ENCODE measurements around the gene MKS1. TPM values are rescaled to one million over a fixed set of nuclear protein-coding genes. Genes with fewer than 3 reads are reported as not detected.

The MKS1 gene
- total and polyA plus RNA-seq, 5 donors from 2014 or later = 6.2 to 13.4 (median 10.9) TPM

DNA sequence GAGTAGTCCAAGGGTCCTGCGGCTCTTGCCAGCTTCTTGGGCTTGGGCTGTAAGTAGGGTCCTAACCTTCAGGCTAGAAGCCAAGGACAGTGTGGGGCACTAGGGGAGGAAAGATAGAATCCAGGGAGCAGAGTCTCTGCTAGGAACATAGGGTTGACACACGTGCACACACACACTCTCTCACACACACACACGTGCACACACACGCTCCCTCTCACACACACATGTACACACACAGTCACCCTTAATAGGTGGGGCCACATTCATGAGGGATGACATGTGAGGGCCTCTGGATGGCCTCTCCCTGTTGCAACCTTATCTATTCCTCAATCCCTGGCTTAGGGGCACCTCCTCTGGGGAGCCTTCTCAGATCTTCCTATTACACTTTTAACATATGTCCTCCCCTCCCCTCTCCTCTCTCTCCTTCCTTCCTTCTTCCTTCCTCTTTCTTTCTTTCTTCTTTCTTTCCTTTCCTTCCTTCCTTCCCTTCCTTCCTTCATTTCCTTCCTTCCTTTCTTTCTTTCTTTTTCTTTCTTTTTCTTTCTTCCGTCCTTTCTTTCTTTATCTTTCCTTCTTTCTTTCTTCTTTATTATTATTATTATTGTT is 23.4 kb downstream of the MKS1 start:
- H3K4me1 Mint-ChIP-seq = peaks cover 0 to 5% (median 2%) of the 10 kb centered on the region in 4 donors
- no peaks in the 10 kb centered on the region for H3K4me1 ChIP-seq (ENCODE audit: control insufficient read depth, insufficient read depth, low read length, poor library complexity, severe bottlenecking)
- no peaks in the 10 kb centered on the region for H3K36me3 ChIP-seq (ENCODE audit: control insufficient read depth, insufficient read depth, low read length)
- H3K27me3 Mint-ChIP-seq = peaks cover 10% of the 10 kb centered on the region
- H3K27ac ChIP-seq (ENCODE audit: insufficient read depth, low read length, poor library complexity, severe bottlenecking) = no peak overlapping the region
- no peak for ATAC-seq (ENCODE audit: low read depth in 2 of 2)
- H3K9me3 ChIP-seq (ENCODE audit: control insufficient read depth in 2 of 2, low read length in 2 of 2) = no peaks in the 10 kb centered on the region
- DNase-seq = no peak
- H3K27me3 ChIP-seq (ENCODE audit: control insufficient read depth, insufficient read depth, low read length) = no peaks in the 10 kb centered on the region
- no peaks in the 10 kb centered on the region for H3K9me3 Mint-ChIP-seq
- no peak overlapping the region for H3K4me3 Mint-ChIP-seq
- no peak overlapping the region for H3K4me3 ChIP-seq (ENCODE audit: low read depth, low read length)
- H3K27ac Mint-ChIP-seq = no peak overlapping the region
- H3K36me3 Mint-ChIP-seq = no peaks in the 10 kb centered on the region

- Mint-ChIP-seq H3K9me3 (no peaks in the 10 kb centered on the region), H3K27ac (no peak overlapping the region), H3K4me1 (peaks cover 0 to 5% (median 2%) of the 10 kb centered on the region in 4 donors), H3K27me3 (peaks cover 10% of the 10 kb centered on the region), H3K4me3 (no peak overlapping the region), H3K36me3 (no peaks in the 10 kb centered on the region)
- no peaks in the 10 kb centered on the region for H3K27me3 ChIP-seq (ENCODE audit: control insufficient read depth, insufficient read depth, low read length)
- ATAC-seq (ENCODE audit: low read depth in 2 of 2) = no peak
- H3K4me3 ChIP-seq (ENCODE audit: low read depth, low read length) = no peak overlapping the region
- H3K9me3 ChIP-seq (ENCODE audit: control insufficient read depth in 2 of 2, low read length in 2 of 2) = no peaks in the 10 kb centered on the region
- DNase-seq = no peak
- no peaks in the 10 kb centered on the region for H3K36me3 ChIP-seq (ENCODE audit: control insufficient read depth, insufficient read depth, low read length)
- H3K4me1 ChIP-seq (ENCODE audit: control insufficient read depth, insufficient read depth, low read length, poor library complexity, severe bottlenecking) = no peaks in the 10 kb centered on the region
- no peak overlapping the region for H3K27ac ChIP-seq (ENCODE audit: insufficient read depth, low read length, poor library complexity, severe bottlenecking)
Observed at GRCh38 chr17:58193641-58194255, 25.3 kb downstream of the MKS1 start.

DNA sequence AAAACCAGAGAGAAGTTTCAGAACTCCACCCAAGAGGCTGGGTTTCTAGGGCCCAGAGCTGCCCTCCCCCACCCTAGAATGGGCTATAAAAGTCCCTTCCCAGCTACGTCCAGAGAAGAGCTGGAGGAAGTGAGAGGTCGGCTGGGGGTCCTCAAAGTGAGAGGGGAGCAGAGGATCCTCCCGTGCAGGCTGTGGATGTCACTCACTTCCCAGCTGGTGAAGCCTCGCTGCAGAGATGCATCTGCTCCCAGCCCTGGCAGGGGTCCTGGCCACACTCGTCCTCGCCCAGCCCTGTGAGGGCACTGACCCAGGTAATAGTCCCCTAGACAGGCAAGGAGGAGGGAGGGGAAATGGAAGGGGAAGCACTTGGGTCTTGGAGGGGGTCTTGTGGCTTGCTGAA is 26.4 kb downstream of the MKS1 start, which contains the start of gene EPX:
Gene EPX (plus strand): TSS at position 115 of the 400 bp plus-strand sequence. CDS start 121 bp downstream, at position 236.
- Mint-ChIP-seq H3K9me3 (no peaks in the 10 kb centered on the region), H3K4me3 (no peak within 1 kb of the TSS), H3K27ac (no peak within 1 kb of the TSS)

DNA sequence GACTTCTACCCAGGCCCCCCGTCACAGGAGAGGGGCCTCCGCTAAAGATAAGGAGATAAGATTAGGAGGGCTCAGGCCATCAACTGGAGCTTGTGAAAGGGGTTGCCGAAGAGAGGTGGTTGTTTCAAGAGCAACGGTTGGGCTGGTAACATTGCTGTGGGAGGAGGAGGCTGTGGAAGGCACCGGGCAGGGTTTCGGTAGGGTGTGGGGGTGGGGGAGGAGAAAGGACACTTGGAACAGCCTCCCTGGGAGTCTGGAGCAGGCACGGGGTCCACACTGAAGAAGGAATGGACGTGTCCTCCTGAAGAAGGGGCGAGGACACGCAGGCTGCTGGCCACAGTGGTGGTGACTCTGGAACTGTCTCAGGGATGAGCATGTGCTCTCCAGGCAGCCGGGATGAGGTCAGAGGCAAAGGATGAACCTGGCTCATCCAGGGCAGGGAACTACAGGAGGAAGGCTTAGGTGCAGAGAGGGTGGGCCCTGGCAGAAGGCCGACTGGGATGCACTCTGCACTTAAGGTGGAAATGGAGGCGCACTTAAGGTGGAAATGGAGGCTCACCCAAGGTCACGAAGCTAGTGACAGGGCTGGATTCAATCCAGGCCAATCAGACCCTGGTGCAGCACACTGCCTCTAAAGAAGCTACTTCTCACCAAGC is 27.7 kb downstream of the MKS1 start:
- no peak overlapping the region for H3K27ac Mint-ChIP-seq
- no peaks in the 10 kb centered on the region for H3K9me3 Mint-ChIP-seq
- ATAC-seq (ENCODE audit: low read depth in 2 of 2) (no peak), DNase-seq (no peak)
- H3K4me1 ChIP-seq (ENCODE audit: control insufficient read depth, insufficient read depth, low read length, poor library complexity, severe bottlenecking) = no peaks in the 10 kb centered on the region
- H3K36me3 Mint-ChIP-seq = no peaks in the 10 kb centered on the region
- no peaks in the 10 kb centered on the region for H3K36me3 ChIP-seq (ENCODE audit: control insufficient read depth, insufficient read depth, low read length)
- H3K9me3 ChIP-seq (ENCODE audit: control insufficient read depth in 2 of 2, low read length in 2 of 2) = no peaks in the 10 kb centered on the region
- H3K4me3 Mint-ChIP-seq = no peak overlapping the region
- no peaks in the 10 kb centered on the region for H3K27me3 ChIP-seq (ENCODE audit: control insufficient read depth, insufficient read depth, low read length)
- peaks cover 0 to 5% (median 2%) of the 10 kb centered on the region in 4 donors for H3K4me1 Mint-ChIP-seq
- no peak overlapping the region for H3K4me3 ChIP-seq (ENCODE audit: low read depth, low read length)
- H3K27me3 Mint-ChIP-seq = peaks cover 8% of the 10 kb centered on the region
- no peak overlapping the region for H3K27ac ChIP-seq (ENCODE audit: insufficient read depth, low read length, poor library complexity, severe bottlenecking)

More for the DNA sequence above, 26.4 kb downstream of the MKS1 start, which contains the start of gene EPX:
- Histone ChIP-seq H3K4me3 (ENCODE audit: low read depth, low read length) (no peak within 1 kb of the TSS), H3K27ac (ENCODE audit: insufficient read depth, low read length, poor library complexity, severe bottlenecking) (no peak within 1 kb of the TSS), H3K36me3 (ENCODE audit: control insufficient read depth, insufficient read depth, low read length) (no peaks in the 10 kb centered on the region), H3K27me3 (ENCODE audit: control insufficient read depth, insufficient read depth, low read length) (no peaks in the 10 kb centered on the region), H3K9me3 (ENCODE audit: control insufficient read depth in 2 of 2, low read length in 2 of 2) (no peaks in the 10 kb centered on the region), H3K4me1 (ENCODE audit: control insufficient read depth, insufficient read depth, low read length, poor library complexity, severe bottlenecking) (no peaks in the 10 kb centered on the region)
- Mint-ChIP-seq H3K27me3 (peaks cover 15% of the 10 kb centered on the region), H3K4me1 (peaks cover 0 to 5% (median 2%) of the 10 kb centered on the region in 4 donors), H3K36me3 (no peaks in the 10 kb centered on the region)
- ATAC-seq (ENCODE audit: low read depth in 2 of 2) (no peak), DNase-seq (no peak)

GRCh38 chr17:58189436-58190146 is 29.5 kb downstream of the MKS1 start:
- peak overlapping the region in 1 of 3 donors; percentile 26 for H3K27ac Mint-ChIP-seq

DNA sequence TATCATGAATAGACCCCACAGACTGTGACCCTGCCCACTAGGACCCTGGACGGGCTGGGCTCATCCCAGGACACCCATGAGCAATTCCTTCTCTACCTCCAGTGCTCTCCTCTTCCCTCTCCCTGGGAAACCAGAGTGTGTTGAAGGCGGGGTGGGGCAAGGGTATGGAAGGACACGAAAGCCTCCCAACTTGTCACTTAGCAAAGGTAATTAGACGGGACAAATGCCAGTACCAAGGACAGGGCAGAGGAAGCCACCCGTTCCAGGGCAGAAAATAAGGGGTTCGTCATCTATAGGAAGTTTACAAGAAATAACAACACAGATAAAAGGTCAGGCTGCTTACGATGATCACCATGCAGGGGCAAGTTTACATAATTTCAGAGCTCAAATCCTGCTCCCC is 31.4 kb downstream of the MKS1 start:
- Mint-ChIP-seq H3K27me3 (peaks cover 12% of the 10 kb centered on the region), H3K4me3 (no peak overlapping the region), H3K27ac (no peak overlapping the region), H3K9me3 (no peaks in the 10 kb centered on the region), H3K4me1 (peaks cover 0 to 5% (median 0%) of the 10 kb centered on the region in 4 donors), H3K36me3 (no peaks in the 10 kb centered on the region)
- no peaks in the 10 kb centered on the region for H3K4me1 ChIP-seq (ENCODE audit: control insufficient read depth, insufficient read depth, low read length, poor library complexity, severe bottlenecking)
- no peaks in the 10 kb centered on the region for H3K27me3 ChIP-seq (ENCODE audit: control insufficient read depth, insufficient read depth, low read length)
- no peaks in the 10 kb centered on the region for H3K36me3 ChIP-seq (ENCODE audit: control insufficient read depth, insufficient read depth, low read length)
- H3K9me3 ChIP-seq (ENCODE audit: control insufficient read depth in 2 of 2, low read length in 2 of 2) = no peaks in the 10 kb centered on the region
- no peak overlapping the region for H3K4me3 ChIP-seq (ENCODE audit: low read depth, low read length)
- H3K27ac ChIP-seq (ENCODE audit: insufficient read depth, low read length, poor library complexity, severe bottlenecking) = no peak overlapping the region
- ATAC-seq (ENCODE audit: low read depth in 2 of 2) (no peak), DNase-seq (no peak)

More at GRCh38 chr17:58189436-58190146, 29.5 kb downstream of the MKS1 start:
- Histone ChIP-seq H3K4me3 (ENCODE audit: low read depth, low read length) (no peak overlapping the region), H3K9me3 (ENCODE audit: control insufficient read depth in 2 of 2, low read length in 2 of 2) (no peaks in the 10 kb centered on the region), H3K36me3 (ENCODE audit: control insufficient read depth, insufficient read depth, low read length) (no peaks in the 10 kb centered on the region), H3K27ac (ENCODE audit: insufficient read depth, low read length, poor library complexity, severe bottlenecking) (no peak overlapping the region), H3K27me3 (ENCODE audit: control insufficient read depth, insufficient read depth, low read length) (no peaks in the 10 kb centered on the region), H3K4me1 (ENCODE audit: control insufficient read depth, insufficient read depth, low read length, poor library complexity, severe bottlenecking) (no peaks in the 10 kb centered on the region)
- no peaks in the 10 kb centered on the region for H3K36me3 Mint-ChIP-seq
- ATAC-seq (ENCODE audit: low read depth in 2 of 2) (no peak), DNase-seq (no peak)
- H3K4me3 Mint-ChIP-seq = no peak overlapping the region
- H3K9me3 Mint-ChIP-seq = no peaks in the 10 kb centered on the region
- peaks cover 0 to 5% (median 2%) of the 10 kb centered on the region in 4 donors for H3K4me1 Mint-ChIP-seq
- peaks cover 12% of the 10 kb centered on the region for H3K27me3 Mint-ChIP-seq

DNA sequence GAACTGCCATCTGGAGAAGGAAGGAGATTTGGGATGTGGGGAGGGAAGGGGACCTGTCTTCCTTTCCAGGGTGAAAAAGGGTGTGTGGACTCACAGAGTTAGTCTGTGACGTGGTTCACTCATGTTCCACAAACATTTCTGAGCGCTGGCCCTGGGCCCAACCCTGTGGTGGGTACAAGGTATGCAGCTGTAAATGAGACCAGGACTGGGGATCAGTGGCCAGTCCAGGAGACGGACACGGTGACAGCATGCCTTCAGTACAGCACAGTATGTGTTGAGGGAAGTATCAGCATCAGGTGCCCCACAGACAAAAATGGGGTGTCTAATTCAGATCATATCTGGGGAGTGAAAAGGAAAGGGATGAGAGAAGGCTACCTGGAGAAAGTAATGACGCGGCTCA is 32.0 kb downstream of the MKS1 start:
- Mint-ChIP-seq H3K27ac (no peak overlapping the region), H3K27me3 (peaks cover 12% of the 10 kb centered on the region)

More for the DNA sequence above, 32.0 kb downstream of the MKS1 start:
- Histone ChIP-seq H3K4me1 (ENCODE audit: control insufficient read depth, insufficient read depth, low read length, poor library complexity, severe bottlenecking) (no peaks in the 10 kb centered on the region), H3K9me3 (ENCODE audit: control insufficient read depth in 2 of 2, low read length in 2 of 2) (no peaks in the 10 kb centered on the region), H3K36me3 (ENCODE audit: control insufficient read depth, insufficient read depth, low read length) (no peaks in the 10 kb centered on the region), H3K4me3 (ENCODE audit: low read depth, low read length) (no peak overlapping the region), H3K27ac (ENCODE audit: insufficient read depth, low read length, poor library complexity, severe bottlenecking) (no peak overlapping the region), H3K27me3 (ENCODE audit: control insufficient read depth, insufficient read depth, low read length) (no peaks in the 10 kb centered on the region)
- peaks cover 0 to 5% (median 0%) of the 10 kb centered on the region in 4 donors for H3K4me1 Mint-ChIP-seq
- ATAC-seq (ENCODE audit: low read depth in 2 of 2) = no peak
- H3K9me3 Mint-ChIP-seq = no peaks in the 10 kb centered on the region
- no peak overlapping the region for H3K4me3 Mint-ChIP-seq
- DNase-seq = no peak
- no peaks in the 10 kb centered on the region for H3K36me3 Mint-ChIP-seq

Measured in CD4-positive, CD25-positive, alpha-beta regulatory T cell (primary cell).